GM19351 (cell line): ENCODE measurements around the gene SMARCC1.

Source experiments
- ATAC-seq: cut with Tn5 transposase; IDR thresholded peaks from one replicate; pipeline ENCODE4 v1.9.1; 2021; ENCODE audit warnings: mild to moderate bottlenecking, moderate library complexity; ENCODE audit not compliant: unreplicated experiment

SMARCC1 gene

DNA sequence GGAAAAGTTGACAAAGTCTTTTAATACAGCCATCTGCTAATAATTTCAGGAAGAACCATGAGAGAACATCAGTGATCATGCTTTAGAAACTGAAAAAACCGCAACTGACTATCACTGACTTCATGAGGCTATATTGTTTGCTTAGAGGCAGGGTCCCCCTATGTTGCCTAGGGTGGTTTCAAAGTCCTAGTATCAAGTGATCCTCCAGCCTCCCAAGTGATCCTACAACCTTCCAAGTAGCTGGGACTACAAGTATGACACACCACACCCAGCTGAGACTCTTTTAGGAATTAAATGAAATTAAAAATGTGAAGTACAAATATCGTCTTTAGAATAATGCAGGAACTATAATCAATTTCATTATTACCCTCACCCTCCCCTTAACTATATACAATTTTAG, 144.8 kb downstream of the SMARCC1 start:
- ATAC-seq, result no peak

DNA sequence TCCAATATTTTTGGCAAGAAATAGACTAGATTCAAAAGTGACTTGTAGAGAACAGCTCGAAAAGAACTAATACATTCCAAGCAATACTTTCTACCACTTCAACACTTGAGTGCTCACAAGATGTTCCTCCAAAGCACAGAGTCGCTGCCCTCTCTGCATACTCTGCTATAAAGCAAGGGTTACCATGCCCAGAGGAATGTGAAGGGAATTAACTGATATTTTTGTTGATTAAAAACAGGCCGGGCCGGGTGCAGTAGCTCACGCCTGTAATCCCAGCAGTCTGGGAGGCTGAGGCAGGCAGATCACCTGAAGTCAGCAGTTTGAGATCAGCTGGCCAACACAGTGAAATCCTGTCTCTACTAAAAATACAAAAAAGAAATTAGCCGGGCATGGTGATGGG, 145.5 kb downstream of the SMARCC1 start:
- no peak for ATAC-seq

GRCh38 chr3:47635536-47635935, 146.2 kb downstream of the SMARCC1 start:
- ATAC-seq, result no peak

- ATAC-seq, result no peak
Measured at GRCh38 chr3:47634996-47635395, 146.7 kb downstream of the SMARCC1 start.

- no peak for ATAC-seq
Measured at GRCh38 chr3:47630810-47631209, 150.9 kb downstream of the SMARCC1 start.

GRCh38 chr3:47629770-47630169, 151.9 kb downstream of the SMARCC1 start:
- no peak for ATAC-seq

- no peak for ATAC-seq
Measured at GRCh38 chr3:47628426-47628825, 153.3 kb downstream of the SMARCC1 start.

DNA sequence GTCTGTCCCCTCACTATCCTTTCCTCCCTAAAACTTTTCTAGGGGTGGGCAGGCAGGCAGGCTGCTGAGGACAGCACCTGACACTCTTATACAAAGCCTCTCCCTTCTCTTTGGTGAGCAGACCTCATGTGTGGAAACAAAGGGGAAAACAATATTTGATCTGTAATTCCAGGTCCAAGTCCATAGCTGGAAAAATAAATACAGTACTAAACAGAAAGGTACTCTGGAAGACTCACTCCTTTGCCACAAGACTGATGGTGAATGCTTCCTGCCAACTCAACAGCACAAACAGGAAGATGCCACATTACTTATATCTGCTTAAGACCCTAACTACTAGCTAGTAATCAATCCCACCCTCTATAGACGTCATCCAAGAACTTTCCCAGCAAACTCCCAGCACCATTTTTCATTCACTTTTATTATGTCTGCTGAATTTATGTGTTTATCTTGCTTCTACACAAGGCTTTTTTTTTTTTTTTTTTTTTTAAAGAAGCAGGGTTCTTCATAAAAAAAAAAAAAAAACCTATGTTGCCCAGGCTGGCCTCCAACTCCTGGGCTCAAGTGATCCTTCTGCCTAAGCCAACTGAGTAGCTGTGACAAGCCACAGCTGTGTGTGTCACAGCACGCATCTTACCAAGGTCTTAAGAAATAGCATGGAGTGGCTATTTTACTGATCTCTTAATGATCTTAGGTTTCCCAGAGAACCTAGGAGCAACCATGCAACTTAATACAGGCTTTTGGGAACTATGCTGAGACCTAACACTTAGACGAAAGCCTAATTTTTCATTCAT, 158.8 kb downstream of the SMARCC1 start:
- no peak for ATAC-seq

DNA sequence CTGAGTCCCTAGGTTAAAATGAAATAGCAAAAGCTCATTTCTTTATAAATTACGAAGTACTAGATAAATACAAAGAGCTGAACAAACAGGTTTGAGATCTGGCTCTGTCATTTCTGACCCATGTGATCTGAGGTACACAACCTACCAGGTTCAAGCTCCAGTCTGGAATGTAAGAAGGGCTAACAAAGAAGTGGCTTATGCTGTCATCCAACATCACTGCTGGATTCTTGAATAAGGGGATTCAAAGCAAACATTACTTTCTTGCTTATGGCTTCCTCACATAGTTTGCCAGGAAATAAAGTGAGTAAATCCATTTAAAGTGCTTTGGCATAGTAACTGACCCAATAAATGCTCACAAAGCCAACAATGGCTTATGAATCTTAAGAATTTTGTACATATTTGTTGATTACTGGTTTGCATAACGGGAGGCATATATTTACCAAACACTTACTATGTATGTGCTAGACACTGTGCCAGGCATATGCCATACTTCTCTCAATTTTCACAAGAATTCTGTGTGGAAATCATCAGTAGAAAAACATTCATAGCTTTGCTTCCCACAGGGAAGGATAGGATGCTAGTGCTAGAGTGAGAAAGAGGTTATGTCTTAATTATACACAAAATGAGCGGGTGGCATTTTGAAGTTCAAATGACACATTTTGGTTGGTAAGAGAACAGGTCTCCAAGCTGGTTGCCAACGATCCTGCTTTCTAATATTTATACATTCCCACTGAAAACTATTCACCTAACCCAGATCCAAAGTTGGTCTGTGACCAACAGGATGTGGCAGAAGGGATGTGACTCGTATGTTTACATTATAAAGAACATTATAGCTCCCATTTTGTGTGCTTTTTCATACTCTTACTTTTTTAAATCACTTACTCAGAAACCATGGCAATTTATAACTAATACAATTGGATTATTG, 164.3 kb downstream of the SMARCC1 start:
- ATAC-seq, result no peak

- no peak for ATAC-seq
Measured at GRCh38 chr3:47614788-47615187, 166.9 kb downstream of the SMARCC1 start.

DNA sequence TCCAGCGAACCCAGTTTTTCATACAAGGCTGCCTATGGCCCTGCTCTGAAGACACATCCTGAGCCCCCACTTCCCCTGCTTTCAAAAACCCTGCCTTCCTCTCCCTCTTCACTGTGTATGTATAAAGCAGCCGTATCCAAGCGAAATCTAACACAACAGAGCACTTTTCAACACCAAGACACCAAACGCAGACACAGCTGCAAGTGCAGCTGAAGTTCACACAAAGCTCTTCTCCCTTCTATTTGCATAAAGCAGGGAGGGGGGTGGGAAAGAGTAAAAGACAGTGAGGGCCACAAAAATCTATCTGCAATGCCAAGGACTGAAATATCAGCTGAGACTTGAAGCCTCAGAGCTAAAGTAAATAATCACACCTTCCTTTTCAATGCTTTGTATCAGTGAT, 168.0 kb downstream of the SMARCC1 start:
- ATAC-seq, result no peak

DNA sequence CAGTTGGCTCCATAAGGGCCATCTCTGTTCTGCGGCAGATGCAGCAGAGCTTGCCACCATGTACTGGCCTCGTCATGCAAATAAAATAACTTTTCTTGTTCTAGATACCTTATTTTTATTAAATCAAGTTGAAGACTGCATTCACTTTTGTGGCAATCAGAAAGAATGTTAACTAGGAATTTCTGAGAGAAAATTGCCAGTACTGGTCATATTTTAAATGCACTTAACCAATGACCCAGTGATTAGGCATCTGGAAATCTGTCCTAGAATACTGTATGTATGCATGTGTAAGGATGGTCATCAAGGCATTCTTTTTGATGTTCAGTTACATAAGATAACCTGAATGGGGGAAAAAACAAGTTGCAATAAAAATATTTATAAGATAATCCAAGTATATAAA, 168.8 kb downstream of the SMARCC1 start:
- ATAC-seq, result no peak

- ATAC-seq, result no peak
Measured at GRCh38 chr3:47612178-47612577, 169.5 kb downstream of the SMARCC1 start.

- ATAC-seq, result no peak
Measured at GRCh38 chr3:47611576-47611975, 170.1 kb downstream of the SMARCC1 start.

DNA sequence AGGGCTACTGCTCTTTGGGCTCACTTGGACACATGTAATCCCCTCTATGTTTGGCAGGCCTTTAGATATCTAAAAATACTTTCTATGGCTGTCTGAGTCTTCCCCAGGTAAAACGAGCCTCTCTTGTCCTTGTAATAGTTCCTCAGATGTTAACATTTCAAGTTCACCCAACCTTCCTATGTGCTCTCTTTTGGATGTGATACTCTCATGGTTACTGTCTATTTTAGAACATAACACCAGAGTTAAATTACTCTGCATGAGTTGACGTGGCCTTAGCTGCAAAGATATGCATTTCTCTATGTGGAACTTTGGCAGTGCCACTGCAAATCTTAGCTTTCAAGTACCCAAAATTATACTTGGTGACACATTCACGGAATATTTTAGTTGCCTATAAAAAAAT, 171.1 kb downstream of the SMARCC1 start:
- no peak for ATAC-seq

DNA sequence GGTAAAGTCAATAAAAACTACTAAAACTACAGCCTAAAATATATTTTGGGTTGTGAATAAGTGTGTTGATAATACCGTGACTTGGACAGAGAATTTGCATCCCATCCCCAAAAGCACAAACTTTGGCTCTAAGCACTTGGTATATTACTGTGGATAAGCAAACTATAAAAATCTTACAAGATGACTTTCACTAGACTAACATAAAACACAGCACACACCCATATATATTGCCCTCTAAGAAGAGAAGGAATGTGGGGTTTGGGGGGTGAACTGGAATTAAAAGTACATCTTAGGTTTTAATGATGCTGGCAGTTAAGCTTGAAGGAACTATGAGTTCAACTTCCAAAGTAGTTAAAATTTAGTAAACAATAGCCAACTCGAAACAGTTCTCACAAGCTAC, 174.4 kb downstream of the SMARCC1 start:
- ATAC-seq, result no peak

- ATAC-seq, result no peak
Measured at GRCh38 chr3:47606165-47606564, 175.5 kb downstream of the SMARCC1 start.

DNA sequence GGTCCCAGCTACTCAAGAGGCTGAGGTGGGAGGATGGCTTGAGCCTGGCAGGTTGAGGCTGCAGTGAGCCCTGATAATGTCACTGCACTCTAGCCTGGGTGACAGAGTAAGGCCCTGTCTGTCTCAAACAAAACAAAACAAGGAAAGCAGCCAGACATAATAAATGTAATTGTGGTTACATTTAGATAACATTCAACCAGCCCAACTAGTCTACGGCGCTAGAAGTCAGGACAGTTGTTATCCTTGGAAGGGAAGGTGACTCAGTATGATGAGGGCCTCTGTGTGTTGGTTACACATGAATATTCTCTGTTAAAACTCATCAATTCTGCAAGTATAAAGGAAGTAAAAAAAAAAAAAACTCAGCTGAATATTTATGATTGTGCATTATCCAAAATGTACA, 176.0 kb downstream of the SMARCC1 start:
- no peak for ATAC-seq

DNA sequence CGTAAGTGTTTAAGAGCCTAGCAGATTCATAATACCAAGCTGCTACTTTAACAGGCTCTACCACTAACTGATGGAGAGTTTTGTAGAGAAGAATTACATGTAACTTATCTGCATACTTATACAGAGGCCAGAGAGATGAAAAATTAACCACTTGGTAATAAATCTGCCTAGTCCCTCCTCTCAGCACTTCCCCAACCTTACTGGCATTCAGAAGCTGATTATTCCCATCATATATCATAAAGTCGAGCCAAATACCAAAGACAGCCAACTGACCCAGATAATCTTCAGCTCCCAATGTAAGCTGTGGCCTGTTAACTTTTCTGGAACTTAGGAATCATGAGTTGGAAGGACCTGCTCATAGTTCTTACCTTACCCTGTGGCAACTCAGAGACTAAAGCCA, 177.5 kb downstream of the SMARCC1 start:
- ATAC-seq, result no peak

DNA sequence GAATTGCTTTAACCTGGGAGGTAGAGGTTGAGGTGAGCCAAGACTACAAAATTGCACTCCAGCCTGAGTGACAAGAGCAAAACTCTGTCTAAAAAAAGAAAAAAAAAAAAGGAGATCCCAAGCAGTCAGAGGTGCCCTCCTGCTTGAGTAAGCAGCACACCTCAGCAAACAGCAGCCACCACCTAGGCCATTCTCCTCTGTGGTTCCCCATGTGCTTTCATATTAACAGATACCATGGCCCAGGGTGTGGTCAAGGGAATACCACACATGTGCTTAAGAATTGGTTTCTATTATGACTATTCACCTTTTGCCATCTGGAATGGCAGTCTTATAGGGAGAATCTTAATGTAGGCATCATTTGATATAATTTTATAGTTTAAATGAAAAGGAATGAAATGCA, 178.4 kb downstream of the SMARCC1 start:
- ATAC-seq, result no peak

- ATAC-seq, result no peak
Measured at GRCh38 chr3:47601281-47601680, 180.4 kb downstream of the SMARCC1 start.

- no peak for ATAC-seq
Measured at GRCh38 chr3:47594792-47595191, 186.9 kb downstream of the SMARCC1 start.
